Occipital lobe (tissue), 2 donors: ENCODE measurements around the gene GIGYF2. TPM values are rescaled to one million over a fixed set of nuclear protein-coding genes. Genes with fewer than 3 reads are reported as not detected.

Experiments used
- DNase-seq: peaks from one replicate; lab custom pipeline; 2025; lab: John Stamatoyannopoulos, UW
- total RNA-seq: library from RNA; depleted of rRNA; stranded (reverse); fragments of >200 nt; gene quantifications from one replicate; pipeline ENCODE4 v1.2.3, GENCODE V29; 2014

Gene GIGYF2
- total RNA-seq, 1 donor from 2014 or later, result 111 TPM

GRCh38 chr2:232878855-232879617 lies 181.9 kb downstream of the GIGYF2 start:
- DNase-seq, result no peak

GRCh38 chr2:232879618-232880494 lies 182.7 kb downstream of the GIGYF2 start:
- DNase-seq, result no peak

- DNase-seq, result no peak
Observed at GRCh38 chr2:232880764-232881351, 183.7 kb downstream of the GIGYF2 start.

- DNase-seq, result no peak
Observed at GRCh38 chr2:232882085-232882484, 185.0 kb downstream of the GIGYF2 start.

- no peak for DNase-seq
Observed at GRCh38 chr2:232882505-232883115, 185.5 kb downstream of the GIGYF2 start.

GRCh38 chr2:232883116-232883721 lies 186.1 kb downstream of the GIGYF2 start:
- DNase-seq, result no peak

- no peak for DNase-seq
Observed at GRCh38 chr2:232884001-232884421, 186.9 kb downstream of the GIGYF2 start.

GRCh38 chr2:232884549-232885263 lies 187.6 kb downstream of the GIGYF2 start:
- no peak for DNase-seq

- no peak for DNase-seq
Observed at GRCh38 chr2:232885264-232885961, 188.3 kb downstream of the GIGYF2 start.

- no peak for DNase-seq
Observed at GRCh38 chr2:232886176-232886575, 189.0 kb downstream of the GIGYF2 start.

- no peak for DNase-seq
Observed at GRCh38 chr2:232886632-232887031, 189.5 kb downstream of the GIGYF2 start.

GRCh38 chr2:232887171-232887850 lies 190.2 kb downstream of the GIGYF2 start:
- no peak for DNase-seq

GRCh38 chr2:232888099-232888836 lies 191.1 kb downstream of the GIGYF2 start:
- no peak for DNase-seq

GRCh38 chr2:232888839-232889529 lies 191.9 kb downstream of the GIGYF2 start:
- no peak for DNase-seq

GRCh38 chr2:232889876-232890401 lies 192.8 kb downstream of the GIGYF2 start:
- DNase-seq, result no peak

GRCh38 chr2:232890536-232890895 lies 193.4 kb downstream of the GIGYF2 start:
- no peak for DNase-seq

GRCh38 chr2:232890896-232891601 lies 193.9 kb downstream of the GIGYF2 start:
- DNase-seq, result no peak
